ENCODE results near the gene CD63. TPM values are rescaled to one million over a fixed set of nuclear protein-coding genes. Genes with fewer than 3 reads are reported as not detected.
"Not testable (repeated sequence)": the region's sequence is repeated elsewhere in the genome, so short reads cannot be mapped to it uniquely, and the experiment has no call there.

Gene CD63
- polyA plus RNA-seq, 1 donor from 2014 or later, result 217 TPM

DNA sequence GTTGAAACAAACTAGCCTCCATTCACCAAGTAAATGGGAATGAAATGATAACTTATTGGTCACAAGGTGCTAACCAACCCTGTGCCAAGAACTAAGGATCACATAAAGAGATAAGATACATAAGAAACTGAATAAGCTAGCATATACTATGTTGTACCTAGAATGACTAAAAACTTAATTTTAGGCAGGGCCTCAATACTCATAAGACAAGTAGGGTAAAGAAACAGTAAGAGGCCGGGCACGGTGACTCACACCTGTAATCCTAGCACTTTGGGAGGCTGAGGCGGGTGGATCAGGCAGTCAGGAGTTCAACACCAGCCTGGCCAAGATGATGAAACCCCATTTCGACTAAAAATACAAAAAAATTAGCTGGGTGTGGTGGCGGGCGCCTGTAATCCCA lies 31.9 kb upstream of the CD63 start:
- H3K9ac ChIP-seq (ENCODE audit: low read length), result no peak overlapping the region
- H3K36me3 ChIP-seq (ENCODE audit: insufficient read depth, low read length), result peaks cover 13% of the 10 kb centered on the region
- no peaks in the 10 kb centered on the region for H4K20me1 ChIP-seq (ENCODE audit: insufficient read depth)
- H2AFZ ChIP-seq (ENCODE audit: low read depth, low read length), result no peak overlapping the region
- H3K27ac ChIP-seq (ENCODE audit: low read length), result no peak overlapping the region
- H3K9me2 ChIP-seq (ENCODE audit: insufficient read depth, low read length), result no peaks in the 10 kb centered on the region
- no peak overlapping the region for H3K4me2 ChIP-seq (ENCODE audit: low read length)
- H3K9me3 ChIP-seq (ENCODE audit: low read length), result no peaks in the 10 kb centered on the region
- H3K79me2 ChIP-seq (replicated peaks; ENCODE audit: insufficient read depth, low read length), result no peaks in the 10 kb centered on the region
- H3F3A ChIP-seq (ENCODE audit: insufficient read depth, low read length, poor library complexity, severe bottlenecking), result no peaks in the 10 kb centered on the region
- H3K27me3 ChIP-seq (ENCODE audit: insufficient read depth, low read depth, low read length), result no peaks in the 10 kb centered on the region
- TF ChIP-seq RAD21 (conservative IDR thresholded peaks at IDR 0.05) (no peak), EZH2 (IDR thresholded peaks at IDR 0.05; ENCODE audit: borderline replicate concordance, insufficient read depth, low read length, poor library complexity, severe bottlenecking) (no peak), TAF1 (IDR thresholded peaks at IDR 0.05; ENCODE audit: low read depth) (no peak), POLR2AphosphoS5 (IDR thresholded peaks at IDR 0.05) (no peak), EP300 (conservative IDR thresholded peaks at IDR 0.05; ENCODE audit: poor library complexity, severe bottlenecking) (no peak), MXI1 (conservative IDR thresholded peaks at IDR 0.05; ENCODE audit: poor library complexity, severe bottlenecking) (no peak), SMC3 (conservative IDR thresholded peaks at IDR 0.05; ENCODE audit: poor library complexity) (no peak)
- TF ChIP-seq, protein P1, sequence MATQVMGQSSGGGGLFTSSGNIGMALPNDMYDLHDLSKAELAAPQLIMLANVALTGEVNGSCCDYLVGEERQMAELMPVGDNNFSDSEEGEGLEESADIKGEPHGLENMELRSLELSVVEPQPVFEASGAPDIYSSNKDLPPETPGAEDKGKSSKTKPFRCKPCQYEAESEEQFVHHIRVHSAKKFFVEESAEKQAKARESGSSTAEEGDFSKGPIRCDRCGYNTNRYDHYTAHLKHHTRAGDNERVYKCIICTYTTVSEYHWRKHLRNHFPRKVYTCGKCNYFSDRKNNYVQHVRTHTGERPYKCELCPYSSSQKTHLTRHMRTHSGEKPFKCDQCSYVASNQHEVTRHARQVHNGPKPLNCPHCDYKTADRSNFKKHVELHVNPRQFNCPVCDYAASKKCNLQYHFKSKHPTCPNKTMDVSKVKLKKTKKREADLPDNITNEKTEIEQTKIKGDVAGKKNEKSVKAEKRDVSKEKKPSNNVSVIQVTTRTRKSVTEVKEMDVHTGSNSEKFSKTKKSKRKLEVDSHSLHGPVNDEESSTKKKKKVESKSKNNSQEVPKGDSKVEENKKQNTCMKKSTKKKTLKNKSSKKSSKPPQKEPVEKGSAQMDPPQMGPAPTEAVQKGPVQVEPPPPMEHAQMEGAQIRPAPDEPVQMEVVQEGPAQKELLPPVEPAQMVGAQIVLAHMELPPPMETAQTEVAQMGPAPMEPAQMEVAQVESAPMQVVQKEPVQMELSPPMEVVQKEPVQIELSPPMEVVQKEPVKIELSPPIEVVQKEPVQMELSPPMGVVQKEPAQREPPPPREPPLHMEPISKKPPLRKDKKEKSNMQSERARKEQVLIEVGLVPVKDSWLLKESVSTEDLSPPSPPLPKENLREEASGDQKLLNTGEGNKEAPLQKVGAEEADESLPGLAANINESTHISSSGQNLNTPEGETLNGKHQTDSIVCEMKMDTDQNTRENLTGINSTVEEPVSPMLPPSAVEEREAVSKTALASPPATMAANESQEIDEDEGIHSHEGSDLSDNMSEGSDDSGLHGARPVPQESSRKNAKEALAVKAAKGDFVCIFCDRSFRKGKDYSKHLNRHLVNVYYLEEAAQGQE (IDR thresholded peaks at IDR 0.05; ENCODE audit: borderline replicate concordance), result no peak
- TF ChIP-seq, protein P2, sequence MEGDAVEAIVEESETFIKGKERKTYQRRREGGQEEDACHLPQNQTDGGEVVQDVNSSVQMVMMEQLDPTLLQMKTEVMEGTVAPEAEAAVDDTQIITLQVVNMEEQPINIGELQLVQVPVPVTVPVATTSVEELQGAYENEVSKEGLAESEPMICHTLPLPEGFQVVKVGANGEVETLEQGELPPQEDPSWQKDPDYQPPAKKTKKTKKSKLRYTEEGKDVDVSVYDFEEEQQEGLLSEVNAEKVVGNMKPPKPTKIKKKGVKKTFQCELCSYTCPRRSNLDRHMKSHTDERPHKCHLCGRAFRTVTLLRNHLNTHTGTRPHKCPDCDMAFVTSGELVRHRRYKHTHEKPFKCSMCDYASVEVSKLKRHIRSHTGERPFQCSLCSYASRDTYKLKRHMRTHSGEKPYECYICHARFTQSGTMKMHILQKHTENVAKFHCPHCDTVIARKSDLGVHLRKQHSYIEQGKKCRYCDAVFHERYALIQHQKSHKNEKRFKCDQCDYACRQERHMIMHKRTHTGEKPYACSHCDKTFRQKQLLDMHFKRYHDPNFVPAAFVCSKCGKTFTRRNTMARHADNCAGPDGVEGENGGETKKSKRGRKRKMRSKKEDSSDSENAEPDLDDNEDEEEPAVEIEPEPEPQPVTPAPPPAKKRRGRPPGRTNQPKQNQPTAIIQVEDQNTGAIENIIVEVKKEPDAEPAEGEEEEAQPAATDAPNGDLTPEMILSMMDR (IDR thresholded peaks at IDR 0.05; ENCODE audit: poor library complexity, severe bottlenecking), result no peak
- no peak overlapping the region for H3K4me3 ChIP-seq (ENCODE audit: low read length)

DNA sequence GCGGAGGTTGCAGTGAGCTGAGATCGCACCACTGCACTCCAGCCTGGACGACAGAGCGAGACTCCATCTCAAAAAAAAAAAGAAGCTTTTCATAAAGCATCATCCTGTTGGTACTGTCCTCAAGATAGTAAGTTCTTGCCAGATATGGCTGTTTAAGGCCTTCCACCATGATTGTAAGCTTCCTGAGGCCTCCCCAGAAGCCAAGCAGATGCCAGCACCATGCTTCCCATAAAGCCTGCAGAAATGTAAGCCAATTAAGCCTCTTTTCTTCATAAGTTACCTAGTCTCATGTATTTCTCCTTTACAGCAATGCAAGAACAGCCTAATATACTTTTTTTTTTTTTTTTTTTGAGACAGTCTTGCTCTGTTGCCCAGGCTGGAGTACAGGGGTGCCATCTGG lies 29.8 kb upstream of the CD63 start:
- H3K27ac ChIP-seq (ENCODE audit: low read length); H3K27me3 ChIP-seq (ENCODE audit: insufficient read depth, low read depth, low read length); H3K4me2 ChIP-seq (ENCODE audit: low read length); H3K9me3 ChIP-seq (ENCODE audit: low read length); H3K79me2 ChIP-seq (replicated peaks; ENCODE audit: insufficient read depth, low read length); H4K20me1 ChIP-seq (ENCODE audit: insufficient read depth); H3K9ac ChIP-seq (ENCODE audit: low read length); H3K9me2 ChIP-seq (ENCODE audit: insufficient read depth, low read length); H3F3A ChIP-seq (ENCODE audit: insufficient read depth, low read length, poor library complexity, severe bottlenecking); H3K4me3 ChIP-seq (ENCODE audit: low read length); H2AFZ ChIP-seq (ENCODE audit: low read depth, low read length): not testable (repeated sequence)
- H3K36me3 ChIP-seq (ENCODE audit: insufficient read depth, low read length), result peaks cover 13% of the 10 kb centered on the region

DNA sequence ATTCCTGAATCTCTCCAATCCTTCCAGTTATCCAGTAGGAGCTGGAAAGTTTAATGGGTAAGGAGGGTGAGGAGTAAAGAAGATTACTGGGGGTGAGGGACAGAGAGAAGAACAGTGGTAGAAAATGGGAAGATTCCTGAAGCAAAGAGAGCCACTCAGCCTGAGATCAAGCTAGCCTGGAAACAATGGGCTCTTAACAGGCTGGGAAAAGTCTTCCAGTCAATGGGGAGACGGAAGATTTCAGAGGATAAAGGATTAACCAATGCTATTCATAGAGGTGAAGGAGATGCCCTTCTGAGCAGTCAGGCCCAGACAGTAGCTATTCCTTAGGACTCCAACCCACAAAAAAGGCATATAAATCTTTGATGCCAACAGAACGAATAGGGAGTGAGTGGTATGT lies 28.9 kb upstream of the CD63 start:
- peaks cover 13% of the 10 kb centered on the region for H3K36me3 ChIP-seq (ENCODE audit: insufficient read depth, low read length)
- no peak overlapping the region for H3K4me2 ChIP-seq (ENCODE audit: low read length)
- no peak overlapping the region for H3K27ac ChIP-seq (ENCODE audit: low read length)

More for the DNA sequence above, 28.9 kb upstream of the CD63 start:
- H3K9ac ChIP-seq (ENCODE audit: low read length), result no peak overlapping the region
- no peaks in the 10 kb centered on the region for H3K9me2 ChIP-seq (ENCODE audit: insufficient read depth, low read length)
- H3K79me2 ChIP-seq (replicated peaks; ENCODE audit: insufficient read depth, low read length), result no peaks in the 10 kb centered on the region
- H3K4me3 ChIP-seq (ENCODE audit: low read length), result no peak overlapping the region
- no peak for TF ChIP-seq SMC3 (conservative IDR thresholded peaks at IDR 0.05; ENCODE audit: poor library complexity)
- no peak for TF ChIP-seq EP300 (conservative IDR thresholded peaks at IDR 0.05; ENCODE audit: poor library complexity, severe bottlenecking)
- TF ChIP-seq, protein P2 (IDR thresholded peaks at IDR 0.05; ENCODE audit: poor library complexity, severe bottlenecking), result no peak
- no peak for TF ChIP-seq MXI1 (conservative IDR thresholded peaks at IDR 0.05; ENCODE audit: poor library complexity, severe bottlenecking)
- no peak for TF ChIP-seq TAF1 (IDR thresholded peaks at IDR 0.05; ENCODE audit: low read depth)
- no peak for TF ChIP-seq RAD21 (conservative IDR thresholded peaks at IDR 0.05)
- H4K20me1 ChIP-seq (ENCODE audit: insufficient read depth), result no peaks in the 10 kb centered on the region
- no peaks in the 10 kb centered on the region for H3K9me3 ChIP-seq (ENCODE audit: low read length)
- H3F3A ChIP-seq (ENCODE audit: insufficient read depth, low read length, poor library complexity, severe bottlenecking), result no peaks in the 10 kb centered on the region
- no peak overlapping the region for H2AFZ ChIP-seq (ENCODE audit: low read depth, low read length)
- H3K27me3 ChIP-seq (ENCODE audit: insufficient read depth, low read depth, low read length), result no peaks in the 10 kb centered on the region
